HG03432 (cell line): ENCODE results near the gene WDFY2.

Source experiments
- ATAC-seq: cut with Tn5 transposase; IDR thresholded peaks from one replicate; pipeline ENCODE4 v1.9.1; 2021; ENCODE audit warnings: mild to moderate bottlenecking, moderate library complexity; ENCODE audit not compliant: unreplicated experiment

WDFY2 gene

GRCh38 chr13:51599444-51600176, 15.3 kb downstream of the WDFY2 start:
- no peak for ATAC-seq

- no peak for ATAC-seq
These were observed 16.4 kb downstream of the WDFY2 start for GRCh38 chr13:51600703-51601102.

- no peak for ATAC-seq
These were observed 17.6 kb downstream of the WDFY2 start for GRCh38 chr13:51601601-51602565.

GRCh38 chr13:51603716-51604115, 19.5 kb downstream of the WDFY2 start:
- no peak for ATAC-seq

- ATAC-seq = no peak
These were observed 21.4 kb downstream of the WDFY2 start for GRCh38 chr13:51605698-51606097.

GRCh38 chr13:51607165-51607564, 22.9 kb downstream of the WDFY2 start:
- ATAC-seq = no peak

- ATAC-seq = no peak
These were observed 24.7 kb downstream of the WDFY2 start for GRCh38 chr13:51608857-51609406.

GRCh38 chr13:51612867-51613266, 28.6 kb downstream of the WDFY2 start:
- ATAC-seq = peak; percentile 56

GRCh38 chr13:51613535-51613934, 29.3 kb downstream of the WDFY2 start:
- ATAC-seq = no peak

GRCh38 chr13:51614350-51614786, 30.1 kb downstream of the WDFY2 start:
- peak; percentile 87 for ATAC-seq

- no peak for ATAC-seq
These were observed 34.4 kb downstream of the WDFY2 start for GRCh38 chr13:51618626-51619025.

- peak; percentile 58 for ATAC-seq
These were observed 35.4 kb downstream of the WDFY2 start for GRCh38 chr13:51619614-51620013.

GRCh38 chr13:51620165-51620983, 36.1 kb downstream of the WDFY2 start:
- no peak for ATAC-seq

GRCh38 chr13:51621602-51622001, 37.3 kb downstream of the WDFY2 start:
- ATAC-seq = no peak

- no peak for ATAC-seq
These were observed 39.2 kb downstream of the WDFY2 start for GRCh38 chr13:51623473-51623872.

- ATAC-seq = no peak
These were observed 39.9 kb downstream of the WDFY2 start for GRCh38 chr13:51624207-51624606.

GRCh38 chr13:51624695-51625345, 40.6 kb downstream of the WDFY2 start:
- no peak for ATAC-seq

- ATAC-seq = no peak
These were observed 41.5 kb downstream of the WDFY2 start for GRCh38 chr13:51625555-51626345.

- no peak for ATAC-seq
These were observed 42.5 kb downstream of the WDFY2 start for GRCh38 chr13:51626749-51627148.
